GM19438 (cell line): Measurements from ENCODE around the gene NCCRP1.

Experiments
- ATAC-seq: cut with Tn5 transposase; IDR thresholded peaks from one replicate; pipeline ENCODE4 v1.9.1; 2021; ENCODE audit warnings: low read depth; ENCODE audit not compliant: unreplicated experiment

The NCCRP1 gene

DNA sequence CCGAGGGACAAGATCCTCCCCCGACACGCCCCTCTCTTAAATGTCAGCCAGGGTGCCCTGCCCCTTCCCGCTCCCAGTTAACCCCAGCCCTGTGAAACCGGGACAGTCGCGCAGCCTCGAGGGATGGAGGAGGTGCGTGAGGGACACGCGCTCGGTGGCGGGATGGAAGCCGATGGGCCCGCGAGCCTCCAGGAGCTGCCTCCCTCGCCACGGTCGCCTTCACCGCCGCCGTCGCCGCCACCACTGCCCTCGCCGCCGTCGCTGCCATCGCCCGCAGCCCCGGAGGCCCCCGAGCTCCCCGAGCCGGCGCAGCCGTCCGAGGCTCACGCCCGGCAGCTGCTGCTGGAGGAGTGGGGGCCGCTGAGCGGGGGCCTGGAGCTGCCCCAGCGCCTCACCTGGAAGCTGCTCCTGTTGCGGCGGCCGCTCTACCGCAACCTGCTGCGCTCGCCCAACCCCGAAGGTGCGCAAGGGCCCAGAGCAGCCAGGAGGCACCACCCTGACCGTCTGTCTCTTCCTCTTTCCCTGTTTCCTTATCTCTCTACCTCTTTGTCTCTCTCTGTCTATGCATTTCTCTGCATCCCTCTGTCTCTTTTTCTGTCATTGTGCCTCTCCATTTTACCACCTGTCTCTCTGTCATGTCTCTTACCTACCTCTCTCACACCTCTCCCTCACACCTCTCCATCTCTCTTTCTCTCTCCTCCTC, at the start of gene NCCRP1:
Gene NCCRP1, plus strand, starts transcription at position 105 of the 703 bp plus-strand sequence. Its CDS starts 19 bp downstream, at position 124.
- ATAC-seq, result no peak

DNA sequence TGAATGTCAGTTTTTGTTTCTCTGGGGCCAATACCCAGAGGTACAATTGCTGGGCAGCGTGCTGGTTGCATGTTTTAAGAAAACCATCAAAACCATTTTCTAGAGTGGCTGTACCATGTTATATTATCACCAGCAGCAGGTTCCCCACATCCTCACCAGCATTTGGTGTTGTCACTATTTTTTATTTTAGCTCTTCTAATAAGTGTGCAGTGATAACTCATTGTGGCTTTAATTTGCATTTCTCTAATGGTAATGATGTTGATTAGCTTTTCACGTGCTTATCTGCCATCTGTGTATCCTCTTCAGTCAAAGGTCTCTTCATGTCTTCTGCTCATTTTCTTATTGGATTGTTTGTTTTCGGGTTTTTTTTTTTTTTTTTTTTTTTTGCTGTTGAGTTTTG, 49.3 kb upstream of the NCCRP1 start:
- no peak for ATAC-seq

DNA sequence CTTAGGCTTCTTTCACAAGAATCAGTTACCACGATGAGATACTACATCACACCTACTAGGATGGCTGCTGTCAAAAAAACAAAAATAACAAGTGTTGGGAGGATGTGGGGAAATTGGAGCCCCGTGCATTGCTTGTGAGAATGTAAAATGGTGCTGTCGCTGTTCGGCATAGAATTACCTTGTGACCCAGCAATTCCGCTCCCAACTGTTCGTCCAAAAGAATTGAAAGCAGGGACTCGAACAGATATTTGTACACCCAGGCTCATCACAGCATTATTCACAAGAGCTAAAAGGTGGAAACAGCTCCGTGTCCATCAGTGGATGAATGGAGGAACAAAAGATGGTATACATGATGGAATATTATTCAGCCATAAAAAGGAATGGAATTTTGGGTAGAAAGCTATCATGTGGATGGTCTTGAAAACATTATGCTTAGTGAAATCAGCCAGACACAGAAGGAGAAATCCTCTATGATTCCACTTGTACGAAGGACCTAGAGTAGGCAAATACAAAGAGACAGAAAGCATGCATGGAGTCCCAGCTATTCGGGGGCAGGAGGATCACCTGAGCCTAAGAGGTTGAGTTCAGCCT, 47.7 kb upstream of the NCCRP1 start:
- no peak for ATAC-seq

DNA sequence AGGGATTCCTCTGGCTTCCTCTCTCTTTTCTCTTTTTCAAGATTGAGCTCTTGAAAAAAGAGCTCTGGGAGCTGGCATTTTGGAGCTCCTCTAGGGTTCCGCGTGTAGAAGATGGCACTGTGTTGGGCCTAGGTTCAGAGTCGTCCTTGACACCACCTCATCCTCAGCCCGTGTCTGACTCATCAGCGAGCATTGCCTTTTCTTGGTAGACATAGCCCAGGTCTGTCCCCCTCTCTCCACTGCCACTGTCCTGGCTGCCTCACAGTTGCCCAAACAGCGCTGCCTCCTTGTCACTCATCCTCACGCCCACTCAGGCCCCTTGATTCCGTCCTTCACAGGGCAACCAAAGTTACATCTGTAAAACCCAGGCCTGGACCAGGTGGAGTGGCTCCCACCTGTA, 46.5 kb upstream of the NCCRP1 start:
- ATAC-seq, result no peak

GRCh38 chr19:39150807-39151600, 45.8 kb upstream of the NCCRP1 start:
- no peak for ATAC-seq

GRCh38 chr19:39152066-39152465, 44.7 kb upstream of the NCCRP1 start:
- no peak for ATAC-seq

GRCh38 chr19:39154100-39154628, 42.6 kb upstream of the NCCRP1 start:
- ATAC-seq, result no peak

- no peak for ATAC-seq
Observed at GRCh38 chr19:39154629-39155100, 42.1 kb upstream of the NCCRP1 start.

DNA sequence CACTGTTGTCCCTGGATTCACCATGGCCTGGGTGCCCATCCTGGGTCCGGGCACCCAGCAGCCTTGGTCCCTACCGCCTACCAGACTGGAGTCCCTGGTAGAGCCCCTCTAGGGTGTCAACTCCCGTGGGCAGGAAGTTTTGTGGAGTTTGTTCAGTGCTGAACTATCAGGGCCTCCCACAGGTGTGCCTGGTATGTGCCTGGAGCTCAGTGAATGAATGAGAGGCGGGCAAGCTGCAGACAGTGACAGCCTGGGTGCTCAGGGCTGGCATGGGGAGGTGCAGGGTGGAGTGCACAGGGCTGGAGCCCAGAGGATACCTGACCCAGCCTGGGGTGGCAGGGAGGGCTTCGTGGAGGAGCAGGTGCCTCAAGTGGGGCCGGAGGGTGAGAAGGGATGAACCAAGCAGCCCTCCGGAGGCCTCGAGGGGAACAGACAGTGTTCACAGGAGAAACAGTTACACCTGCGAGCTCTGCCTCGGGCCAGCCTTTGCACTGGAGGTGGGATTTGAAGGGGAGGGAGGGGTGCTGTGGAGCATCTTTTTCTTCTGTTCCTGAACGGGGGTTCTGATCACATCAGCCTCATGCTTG, 41.6 kb upstream of the NCCRP1 start:
- ATAC-seq, result no peak

GRCh38 chr19:39155741-39156140, 41.0 kb upstream of the NCCRP1 start:
- no peak for ATAC-seq

GRCh38 chr19:39156326-39157230, 40.2 kb upstream of the NCCRP1 start:
- ATAC-seq, result no peak

DNA sequence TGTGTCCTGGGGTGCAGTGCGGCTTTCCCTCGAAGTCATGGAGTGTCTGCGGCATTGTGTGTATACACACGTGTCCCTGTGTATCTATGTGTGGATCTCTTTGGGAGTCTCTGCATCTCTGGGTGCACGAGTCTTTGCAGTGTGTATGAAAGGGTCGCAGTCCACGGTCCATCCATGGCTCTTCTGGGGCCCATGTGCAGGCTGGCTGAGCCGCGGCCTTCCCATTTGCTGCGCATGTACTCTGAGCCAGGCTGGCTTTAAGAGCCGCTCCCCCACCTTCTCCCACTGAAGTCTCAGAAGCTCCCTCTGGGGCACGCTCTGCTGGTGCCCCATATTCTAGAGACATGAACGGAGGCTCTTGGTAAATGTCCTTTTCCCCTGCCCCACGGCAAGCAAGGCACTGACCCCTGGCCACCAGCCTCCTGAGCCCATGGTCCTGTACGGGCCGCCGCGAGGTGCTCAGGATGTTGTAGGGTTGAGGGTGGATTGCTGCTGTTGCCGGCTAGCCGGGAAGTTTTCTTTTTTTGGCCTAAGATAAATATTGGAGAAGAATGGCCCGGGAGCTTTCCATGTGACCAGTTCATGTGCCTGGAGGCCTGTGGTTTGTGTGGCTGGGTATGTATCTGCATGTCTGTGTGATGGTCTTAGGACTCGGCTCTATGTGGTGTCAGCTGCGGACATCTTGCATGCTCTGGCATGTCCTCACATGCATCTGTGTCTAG, 39.3 kb upstream of the NCCRP1 start:
- no peak for ATAC-seq

DNA sequence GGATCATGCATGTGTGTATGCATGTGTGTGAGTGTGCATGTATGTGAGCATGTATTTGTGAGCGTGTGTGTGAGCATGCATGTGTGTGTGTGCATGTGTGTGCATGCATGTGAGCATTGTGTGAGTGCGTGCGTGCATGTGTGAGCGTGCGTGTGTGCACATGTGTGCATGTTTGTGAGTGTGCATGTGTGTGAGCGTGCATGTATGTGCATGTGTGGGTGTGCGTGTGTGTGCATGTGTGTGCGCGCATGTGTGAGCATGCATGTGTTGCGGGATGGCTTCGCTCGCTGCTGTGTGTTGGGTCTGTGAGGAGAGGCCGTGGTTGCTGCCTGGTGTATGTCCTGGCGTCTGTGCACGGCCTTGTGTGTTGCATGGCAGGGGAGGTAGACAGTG, 38.8 kb upstream of the NCCRP1 start:
- ATAC-seq, result no peak

DNA sequence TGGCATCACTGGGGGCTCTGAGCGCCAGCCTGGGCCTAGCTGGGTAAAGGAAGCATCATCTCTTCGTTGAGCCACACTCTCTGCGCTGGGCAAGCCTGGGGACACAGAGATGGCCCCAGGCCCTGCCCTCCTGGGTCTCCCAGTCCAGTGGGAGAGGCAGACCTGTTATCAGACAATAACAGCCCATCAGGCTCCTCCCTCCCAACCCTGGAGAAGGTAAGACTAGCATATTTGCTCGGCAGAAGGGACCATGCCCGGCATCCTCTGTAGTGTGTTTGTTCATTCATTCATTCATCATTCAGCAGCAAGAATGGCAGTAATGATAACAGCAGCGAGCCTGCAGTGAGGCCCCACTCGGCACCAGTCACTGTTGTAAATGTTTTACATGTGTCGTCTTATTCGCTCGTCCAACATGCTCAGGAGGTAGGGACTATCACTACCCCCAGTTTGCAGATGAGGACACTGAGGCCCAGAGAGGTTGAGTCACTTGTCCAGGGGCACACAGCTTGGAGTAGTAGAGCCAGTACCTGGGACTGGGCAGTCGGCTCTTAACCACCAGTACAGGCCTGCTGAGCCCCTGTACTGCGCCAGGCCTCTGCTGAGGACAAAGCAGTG, 38.0 kb upstream of the NCCRP1 start:
- no peak for ATAC-seq

- ATAC-seq, result no peak
Observed at GRCh38 chr19:39160523-39160861, 36.3 kb upstream of the NCCRP1 start.

DNA sequence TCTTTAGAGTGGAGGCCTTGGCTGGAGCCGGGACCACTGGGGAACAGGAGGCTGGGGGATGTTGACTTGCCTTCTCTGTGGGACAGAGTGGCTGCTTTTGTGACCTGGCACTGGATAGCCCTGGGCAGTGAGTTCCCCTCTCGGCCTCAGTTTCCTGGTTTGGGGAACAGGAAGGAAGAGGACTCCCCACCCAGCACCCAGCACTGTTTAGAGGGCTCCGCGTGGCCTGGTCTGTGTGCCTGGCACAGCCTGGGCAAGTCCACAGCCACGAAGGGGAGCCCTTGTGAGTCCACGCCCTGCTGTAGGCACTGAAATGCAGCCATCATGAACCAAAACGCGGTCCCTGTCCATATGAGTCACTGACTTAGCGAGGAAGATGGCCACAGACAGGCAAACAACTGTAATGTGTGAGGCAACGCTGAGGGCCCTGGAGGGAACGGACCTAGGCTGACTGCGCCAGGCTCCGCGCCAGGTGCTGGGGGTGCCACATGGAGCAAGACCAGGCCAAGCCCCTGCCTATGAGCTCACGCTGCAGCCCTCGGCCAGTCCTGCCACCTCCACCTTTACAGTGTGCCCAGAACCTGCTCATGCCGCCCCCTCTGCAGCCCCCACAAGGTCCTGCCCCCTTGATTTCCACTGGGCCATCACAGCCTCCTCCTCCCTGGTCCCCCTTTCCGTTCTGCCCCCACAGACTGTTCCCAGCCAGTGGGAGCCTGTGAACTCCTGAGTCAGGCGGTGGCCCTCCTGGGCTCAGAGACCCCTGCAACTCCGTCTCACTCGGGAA, 35.7 kb upstream of the NCCRP1 start:
- no peak for ATAC-seq

DNA sequence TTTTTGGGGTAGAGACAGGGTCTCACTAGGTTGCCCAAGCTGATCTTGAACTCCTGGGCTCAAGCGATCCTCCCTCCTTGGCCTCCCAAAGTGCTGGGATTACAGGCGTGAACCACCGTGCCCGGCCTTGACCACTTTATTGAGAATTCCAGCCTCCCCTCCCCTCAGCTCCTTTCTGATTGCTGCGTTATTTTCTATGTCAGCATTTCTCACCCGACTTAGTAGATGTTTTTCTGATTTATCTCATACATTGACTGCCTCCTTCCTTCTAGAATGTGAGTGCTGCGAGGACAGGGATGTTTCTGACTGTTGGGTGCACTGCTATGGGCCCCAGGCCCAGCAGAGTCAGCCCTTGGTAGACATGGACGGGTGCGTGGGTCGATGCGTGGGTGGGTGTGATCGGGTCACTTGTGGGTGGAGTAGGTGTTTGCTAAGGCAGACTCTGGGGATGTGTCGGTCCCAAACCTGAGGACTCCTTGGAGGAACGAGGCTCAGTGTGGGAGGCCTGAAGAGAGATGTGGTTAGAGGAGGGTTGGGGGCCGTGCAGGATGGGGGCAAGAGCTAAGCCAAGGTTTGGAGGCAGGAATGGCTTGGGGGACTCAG, 34.2 kb upstream of the NCCRP1 start:
- no peak for ATAC-seq

- no peak for ATAC-seq
Observed at GRCh38 chr19:39163621-39164020, 33.1 kb upstream of the NCCRP1 start.
